SU-DHL-6 (cell line): Measurements from ENCODE around the gene CIAO2B.
"Not testable (repeated sequence)": the region's sequence is repeated elsewhere in the genome, so short reads cannot be mapped to it uniquely, and the experiment has no call there.

Source experiments
- H2AFZ ChIP-seq: fragments of 200-600 bp; sonication (generic); 2 replicates; pipeline ENCODE4 v1.6.1; 2014; ENCODE audit warnings: low read depth, mild to moderate bottlenecking, moderate library complexity, mixed read lengths, antibody characterized with exemption, low read length; ENCODE audit not compliant: severe bottlenecking
- H3F3A ChIP-seq: fragments of 200-600 bp; shearing (Covaris generic); 2 replicates; pipeline ENCODE4 v1.6.0; 2016; ENCODE audit warnings: antibody characterized with exemption, mild to moderate bottlenecking; ENCODE audit not compliant: insufficient read depth
- H3K27ac ChIP-seq: fragments of 200-600 bp; sonication (generic); 2 replicates; pipeline ENCODE4 v1.5.1; 2016; ENCODE audit warnings: low read depth, mild to moderate bottlenecking, low read length, moderate library complexity, mixed read lengths
- H3K27me3 ChIP-seq: fragments of 200-600 bp; sonication (generic), shearing (Covaris generic); 2 replicates; pipeline ENCODE4 v1.6.0; 2014; ENCODE audit warnings: mild to moderate bottlenecking, low read length
- H3K36me3 ChIP-seq: fragments of 200-600 bp; sonication (generic); 2 replicates; pipeline ENCODE4 v1.6.1; 2014; ENCODE audit warnings: mild to moderate bottlenecking, low read length, mixed read lengths
- H3K4me2 ChIP-seq: fragments of 300-600, 200-600 bp; shearing (Covaris generic), sonication (generic); 2 replicates; pipeline ENCODE4 v1.6.0; 2014; ENCODE audit warnings: low read length, low read depth, mild to moderate bottlenecking; ENCODE audit not compliant: poor library complexity, severe bottlenecking
- H3K4me3 ChIP-seq: fragments of 200-600 bp; sonication (generic); 2 replicates; pipeline ENCODE4 v1.5.1; 2014; ENCODE audit warnings: antibody characterized with exemption, low read length, mild to moderate bottlenecking, mixed read lengths; ENCODE audit not compliant: insufficient read depth, poor library complexity, severe bottlenecking
- H3K79me2 ChIP-seq: fragments of 200-600 bp; sonication (generic); 2 replicates; pipeline ENCODE4 v1.6.1; 2014; ENCODE audit warnings: mild to moderate bottlenecking, low read length, moderate library complexity; ENCODE audit not compliant: insufficient read depth
- H3K9ac ChIP-seq: fragments of 200-600 bp; sonication (generic); 2 replicates; pipeline ENCODE4 v1.7.0; 2014; ENCODE audit warnings: mild to moderate bottlenecking, low read length
- H3K9me2 ChIP-seq: fragments of 200-600 bp; sonication (generic); replicated peaks from 2 replicates; pipeline ENCODE4 v1.6.1; 2014; ENCODE audit warnings: low read length; ENCODE audit not compliant: insufficient read depth
- H3K9me3 ChIP-seq: fragments of 200-600 bp; sonication (generic); 2 replicates; pipeline ENCODE4 v1.6.1; 2014; ENCODE audit warnings: low read length, mixed read lengths; ENCODE audit not compliant: insufficient read depth
- H4K20me1 ChIP-seq: fragments of 200-600 bp; sonication (generic); 2 replicates; pipeline ENCODE4 v1.6.1; 2014; ENCODE audit warnings: low read depth, mild to moderate bottlenecking, antibody characterized with exemption, low read length, moderate library complexity, mixed read lengths
- CTCF ChIP-seq: fragments of 200-600 bp; sonication (generic); IDR thresholded peaks from one replicate; pipeline ENCODE4 v1.5.1; 2017; ENCODE audit warnings: antibody characterized with exemption, mild to moderate bottlenecking, low read length, moderate library complexity; ENCODE audit not compliant: insufficient read depth, poor library complexity, severe bottlenecking
- EZH2phosphoT487 ChIP-seq: fragments of 200-600 bp; sonication (generic), shearing (Covaris generic); conservative IDR thresholded peaks from 2 replicates; pipeline ENCODE4 v1.6.1; 2018; ENCODE audit warnings: mild to moderate bottlenecking, antibody characterized with exemption, low read length, moderate library complexity, mixed read lengths

CIAO2B gene

GRCh38 chr16:66960270-66960669 is 26.1 kb upstream of the CIAO2B start:
- Histone ChIP-seq H3K9me2 (no peaks in the 10 kb centered on the region), H3K36me3 (no peaks in the 10 kb centered on the region), H3K27me3 (no peaks in the 10 kb centered on the region), H3K9ac (no peak overlapping the region), H3K9me3 (no peaks in the 10 kb centered on the region), H4K20me1 (no peaks in the 10 kb centered on the region), H3K79me2 (no peaks in the 10 kb centered on the region), H2AFZ (no peak overlapping the region), H3K4me3 (no peak overlapping the region), H3K27ac (no peak overlapping the region), H3F3A (no peaks in the 10 kb centered on the region), H3K4me2 (no peak overlapping the region)
- no peak for TF ChIP-seq EZH2phosphoT487
- no peak for TF ChIP-seq CTCF

- TF ChIP-seq CTCF: no peak
- TF ChIP-seq EZH2phosphoT487: no peak
- no peaks in the 10 kb centered on the region for H3K27me3 ChIP-seq
- H3K36me3 ChIP-seq: no peaks in the 10 kb centered on the region
- no peak overlapping the region for H2AFZ ChIP-seq
- H3K27ac ChIP-seq: no peak overlapping the region
- no peaks in the 10 kb centered on the region for H3F3A ChIP-seq
- H3K9ac ChIP-seq: no peak overlapping the region
- no peaks in the 10 kb centered on the region for H3K9me2 ChIP-seq
- H3K79me2 ChIP-seq: no peaks in the 10 kb centered on the region
- H4K20me1 ChIP-seq: no peaks in the 10 kb centered on the region
- no peak overlapping the region for H3K4me2 ChIP-seq
- H3K9me3 ChIP-seq: no peaks in the 10 kb centered on the region
- H3K4me3 ChIP-seq: no peak overlapping the region
These were observed 25.5 kb upstream of the CIAO2B start for GRCh38 chr16:66959704-66960161.

- no peaks in the 10 kb centered on the region for H3K27me3 ChIP-seq
- no peaks in the 10 kb centered on the region for H3K79me2 ChIP-seq
- TF ChIP-seq CTCF (no peak), EZH2phosphoT487 (no peak)
These were observed 24.9 kb upstream of the CIAO2B start for GRCh38 chr16:66958857-66959703.

GRCh38 chr16:66956154-66956457 is 21.9 kb upstream of the CIAO2B start:
- not testable (repeated sequence) for H3F3A ChIP-seq, H3K36me3 ChIP-seq, H3K4me3 ChIP-seq, H3K4me2 ChIP-seq, H3K9me2 ChIP-seq, H4K20me1 ChIP-seq, H3K79me2 ChIP-seq, H2AFZ ChIP-seq, H3K9ac ChIP-seq, H3K27me3 ChIP-seq, H3K9me3 ChIP-seq, H3K27ac ChIP-seq

More at GRCh38 chr16:66958857-66959703, 24.9 kb upstream of the CIAO2B start:
- Histone ChIP-seq H3K4me3 (no peak overlapping the region), H3K4me2 (no peak overlapping the region), H3K9me2 (no peaks in the 10 kb centered on the region), H3K27ac (no peak overlapping the region), H2AFZ (no peak overlapping the region), H3K9ac (no peak overlapping the region), H3K36me3 (no peaks in the 10 kb centered on the region), H3K9me3 (no peaks in the 10 kb centered on the region), H4K20me1 (no peaks in the 10 kb centered on the region), H3F3A (no peaks in the 10 kb centered on the region)

- H2AFZ ChIP-seq, H3K9ac ChIP-seq, H4K20me1 ChIP-seq, H3K9me2 ChIP-seq, H3K4me3 ChIP-seq, H3K4me2 ChIP-seq, H3K27me3 ChIP-seq, H3F3A ChIP-seq, H3K27ac ChIP-seq, H3K79me2 ChIP-seq, H3K9me3 ChIP-seq, H3K36me3 ChIP-seq: not testable (repeated sequence)
These were observed 21.4 kb upstream of the CIAO2B start for GRCh38 chr16:66955363-66956153.
